Thoracic aorta (tissue), 2 donors: ENCODE data around the gene PRKCG. TPM values are rescaled to one million over a fixed set of nuclear protein-coding genes. Genes with fewer than 3 reads are reported as not detected.
A peak's percentile ranks its signal among the peaks of the same experiment; 100 is the strongest.

ENCODE experiments used
- ATAC-seq: fragments of 150-250 bp; one replicate; pipeline ENCODE4 v1.8.0; 2017; ENCODE audit warnings: low read depth; ENCODE audit not compliant: insufficient number of reproducible peaks, low FRiP score
- DNase-seq: peaks from one replicate; pipeline ENCODE4 v3.0.0-alpha.2; 2020; ENCODE audit warnings: low spot score
- H3K27ac ChIP-seq, 2 donors: fragments of 200-600 bp; sonication (generic); 1 replicate in 1 of 2; 2 replicates in 1 of 2; pipeline ENCODE4 v1.5.1; 2016; ENCODE audit warnings: mild to moderate bottlenecking in 2 of 2, moderate library complexity in 2 of 2
- H3K27me3 ChIP-seq: fragments of 200-600 bp; sonication (generic); replicated peaks from 2 replicates; pipeline ENCODE4 v1.6.0; 2016; ENCODE audit warnings: mild to moderate bottlenecking; ENCODE audit not compliant: insufficient read depth
- H3K36me3 ChIP-seq: fragments of 200-600 bp; sonication (generic); one replicate; pipeline ENCODE4 v1.5.1; 2016
- H3K4me1 ChIP-seq, 2 donors: fragments of 200-600 bp; sonication (generic); 1 replicate in 1 of 2; 2 replicates in 1 of 2; pipeline versions ENCODE4 v1.5.1 to v1.6.0; 2016; ENCODE audit warnings: low read depth in 2 of 2, mild to moderate bottlenecking in 1 of 2; ENCODE audit not compliant: control insufficient read depth in 1 of 2
- H3K4me3 ChIP-seq: fragments of 200-600 bp; sonication (generic); 2 replicates; pipeline ENCODE4 v1.5.1; 2016; ENCODE audit warnings: mild to moderate bottlenecking
- H3K9me3 ChIP-seq: fragments of 200-600 bp; sonication (generic); 2 replicates; pipeline ENCODE4 v1.5.1; 2016
- total RNA-seq, 2 donors: library from RNA; depleted of rRNA; stranded (reverse); fragments of >200 nt; gene quantifications; one replicate each; pipeline versions ENCODE4 v1.1.0 to v1.2.3, GENCODE V29; 2016
- TF ChIP-seq, protein P1 (sequence below): fragments of 200-600 bp; sonication (generic); IDR thresholded peaks from one replicate; pipeline ENCODE4 v1.5.1; 2019; ENCODE audit warnings: antibody characterized with exemption

PRKCG gene
- total RNA-seq, 2 donors from 2014 or later = not detected

DNA sequence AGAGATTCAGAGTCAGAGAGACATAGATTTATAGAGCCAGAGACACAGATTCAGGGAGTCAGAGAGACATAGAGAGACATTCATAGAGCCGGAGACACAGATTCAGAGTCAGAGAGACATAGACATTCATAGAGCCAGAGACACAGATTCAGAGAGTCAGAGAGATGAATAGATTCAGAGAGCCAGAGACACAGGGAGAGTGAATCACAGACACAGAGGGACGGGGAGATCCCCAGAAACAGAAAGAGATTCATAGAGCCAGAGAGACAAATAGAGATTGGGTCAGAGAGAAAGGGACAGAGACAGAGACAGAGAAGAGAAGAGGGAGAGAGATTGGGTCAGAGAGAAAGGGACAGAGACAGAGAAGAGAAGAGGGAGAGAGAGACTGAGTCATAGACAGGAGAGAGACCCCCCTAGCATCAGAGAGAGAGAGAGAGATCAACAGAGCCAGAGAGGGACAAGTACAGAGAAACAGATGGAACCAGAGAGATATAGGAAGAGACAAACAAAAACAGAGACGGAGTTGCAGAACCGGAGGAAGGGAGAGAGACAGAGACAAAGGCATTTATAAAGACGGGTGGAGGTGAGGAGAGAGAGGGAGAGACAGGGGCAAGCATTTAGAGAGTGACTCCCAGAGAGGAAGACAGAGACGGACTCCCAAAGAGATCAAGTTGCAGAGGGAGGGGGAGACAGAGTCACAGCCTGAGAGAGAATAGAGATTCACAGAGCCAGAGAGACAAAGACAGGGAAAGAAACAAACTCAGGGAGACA lies 1.1 kb upstream of the PRKCG start:
- Histone ChIP-seq H3K36me3 (peaks cover 4% of the 10 kb centered on the region), H3K27ac (no peak overlapping the region), H3K4me1 (peaks cover 15 to 26% of the 10 kb centered on the region in 2 donors), H3K4me3 (peak overlapping the region; percentile 59), H3K27me3 (peaks cover 7% of the 10 kb centered on the region), H3K9me3 (no peaks in the 10 kb centered on the region)
- no peak for ATAC-seq
- TF ChIP-seq, protein P1, sequence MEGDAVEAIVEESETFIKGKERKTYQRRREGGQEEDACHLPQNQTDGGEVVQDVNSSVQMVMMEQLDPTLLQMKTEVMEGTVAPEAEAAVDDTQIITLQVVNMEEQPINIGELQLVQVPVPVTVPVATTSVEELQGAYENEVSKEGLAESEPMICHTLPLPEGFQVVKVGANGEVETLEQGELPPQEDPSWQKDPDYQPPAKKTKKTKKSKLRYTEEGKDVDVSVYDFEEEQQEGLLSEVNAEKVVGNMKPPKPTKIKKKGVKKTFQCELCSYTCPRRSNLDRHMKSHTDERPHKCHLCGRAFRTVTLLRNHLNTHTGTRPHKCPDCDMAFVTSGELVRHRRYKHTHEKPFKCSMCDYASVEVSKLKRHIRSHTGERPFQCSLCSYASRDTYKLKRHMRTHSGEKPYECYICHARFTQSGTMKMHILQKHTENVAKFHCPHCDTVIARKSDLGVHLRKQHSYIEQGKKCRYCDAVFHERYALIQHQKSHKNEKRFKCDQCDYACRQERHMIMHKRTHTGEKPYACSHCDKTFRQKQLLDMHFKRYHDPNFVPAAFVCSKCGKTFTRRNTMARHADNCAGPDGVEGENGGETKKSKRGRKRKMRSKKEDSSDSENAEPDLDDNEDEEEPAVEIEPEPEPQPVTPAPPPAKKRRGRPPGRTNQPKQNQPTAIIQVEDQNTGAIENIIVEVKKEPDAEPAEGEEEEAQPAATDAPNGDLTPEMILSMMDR = no peak
- DNase-seq = no peak

DNA sequence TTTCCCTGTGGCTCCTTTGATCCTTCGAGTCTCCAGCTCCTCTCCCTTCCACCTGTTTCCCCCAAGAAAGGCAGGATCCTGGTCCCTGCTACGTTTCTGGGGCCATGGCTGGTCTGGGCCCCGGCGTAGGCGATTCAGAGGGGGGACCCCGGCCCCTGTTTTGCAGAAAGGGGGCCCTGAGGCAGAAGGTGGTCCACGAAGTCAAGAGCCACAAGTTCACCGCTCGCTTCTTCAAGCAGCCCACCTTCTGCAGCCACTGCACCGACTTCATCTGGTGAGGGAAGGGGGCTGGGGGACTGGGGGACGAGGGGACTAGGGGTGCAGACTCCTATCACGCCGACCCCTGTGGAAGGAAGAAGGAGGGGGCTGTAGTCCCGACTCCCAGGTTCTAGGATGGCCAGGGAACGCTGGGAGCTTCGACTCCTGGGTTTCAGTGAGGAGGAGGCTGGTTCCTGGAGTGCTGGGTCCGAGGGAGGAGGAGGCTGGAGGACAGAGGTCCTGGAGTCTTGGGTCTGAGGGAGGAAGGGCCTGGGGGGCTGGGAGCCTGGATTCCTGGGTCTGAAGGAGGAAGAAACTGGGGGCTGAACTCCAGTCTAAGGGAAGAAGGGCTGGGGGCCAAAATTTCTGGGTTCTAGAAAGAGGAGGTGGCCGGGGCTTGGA lies 524 bp downstream of the PRKCG start:
- Histone ChIP-seq H3K4me3 (peak overlapping the region; percentile 59), H3K9me3 (no peaks in the 10 kb centered on the region), H3K4me1 (peaks cover 15 to 26% of the 10 kb centered on the region in 2 donors), H3K36me3 (no peaks in the 10 kb centered on the region), H3K27me3 (peaks cover 7% of the 10 kb centered on the region), H3K27ac (no peak overlapping the region)
- ATAC-seq (no peak), DNase-seq (no peak)
- TF ChIP-seq, protein P1 = no peak

DNA sequence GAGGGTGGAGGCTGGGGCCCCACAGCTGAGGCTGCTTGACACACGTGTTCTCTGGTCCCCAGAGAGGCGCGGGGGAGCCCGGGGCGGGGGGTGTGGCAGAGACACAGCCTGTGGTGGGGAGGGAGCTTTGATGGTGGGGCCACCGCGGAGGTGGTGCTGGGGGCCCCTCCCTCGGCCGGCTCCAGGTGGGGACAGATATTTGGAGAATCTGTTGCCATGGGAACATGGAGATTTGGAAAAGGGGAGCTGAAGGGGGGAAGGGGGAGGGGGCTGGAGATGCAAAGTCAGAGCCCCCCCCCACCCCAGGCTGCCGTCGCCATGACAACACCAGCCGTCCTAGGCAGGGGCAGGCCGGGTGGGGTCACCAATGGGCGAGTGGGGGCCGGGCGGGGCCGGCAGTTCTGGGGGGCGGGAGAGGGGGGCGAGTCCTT lies 1.2 kb downstream of the PRKCG start:
- Histone ChIP-seq H3K4me1 (peaks cover 15 to 26% of the 10 kb centered on the region in 2 donors), H3K27me3 (peaks cover 7% of the 10 kb centered on the region), H3K27ac (no peak overlapping the region), H3K36me3 (no peaks in the 10 kb centered on the region), H3K9me3 (no peaks in the 10 kb centered on the region), H3K4me3 (no peak overlapping the region)
- ATAC-seq = no peak
- no peak for DNase-seq
- TF ChIP-seq, protein P1 = no peak

DNA sequence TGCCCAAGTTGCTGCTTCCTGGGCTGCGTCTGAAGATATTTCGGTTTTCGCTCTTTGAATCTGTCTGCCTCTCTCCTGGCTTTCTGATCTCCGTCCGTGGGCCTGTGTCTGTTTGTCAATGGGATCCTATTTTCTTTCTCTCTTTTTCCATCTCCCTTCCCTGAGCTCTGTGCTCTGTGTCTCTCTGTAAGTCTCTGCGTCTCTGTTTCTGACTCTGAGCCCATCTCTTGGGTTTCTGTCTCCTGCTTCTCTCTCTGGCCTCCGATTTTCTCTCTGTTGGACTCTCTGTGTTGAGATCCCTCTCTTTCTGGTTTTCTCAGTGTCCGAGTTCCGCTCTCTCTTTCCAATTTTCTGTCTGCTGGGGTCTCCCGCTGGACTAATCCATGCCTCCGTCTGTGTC lies 1.7 kb downstream of the PRKCG start:
- Histone ChIP-seq H3K4me3 (no peak overlapping the region), H3K9me3 (no peaks in the 10 kb centered on the region), H3K36me3 (no peaks in the 10 kb centered on the region), H3K27me3 (peaks cover 7% of the 10 kb centered on the region), H3K4me1 (peaks cover 13 to 25% of the 10 kb centered on the region in 2 donors), H3K27ac (no peak overlapping the region)
- ATAC-seq (no peak), DNase-seq (no peak)
- TF ChIP-seq, protein P1 = no peak

DNA sequence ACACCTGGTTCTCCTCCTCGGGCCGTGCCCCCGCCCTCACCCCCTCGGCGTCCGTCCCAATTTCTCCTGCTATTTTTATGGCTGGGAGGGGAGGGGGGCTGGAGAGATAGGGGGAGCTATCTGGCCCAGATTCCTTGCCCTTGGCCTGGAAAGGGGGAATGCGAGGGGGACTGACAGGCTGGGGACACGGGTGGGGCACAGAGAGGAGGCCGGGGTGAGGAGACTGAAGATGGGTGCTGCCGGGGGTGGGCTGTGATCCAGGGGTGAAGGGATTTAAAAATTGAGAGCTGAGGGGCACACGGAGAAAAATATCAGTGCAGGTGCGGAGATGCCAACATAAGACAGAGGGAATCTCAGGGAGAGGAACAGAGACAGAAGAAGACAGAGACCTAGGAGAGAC lies 2.3 kb downstream of the PRKCG start:
- no peak overlapping the region for H3K27ac ChIP-seq
- peaks cover 7% of the 10 kb centered on the region for H3K27me3 ChIP-seq
- no peak for DNase-seq
- ATAC-seq = no peak
- H3K4me1 ChIP-seq = peaks cover 11 to 20% of the 10 kb centered on the region in 2 donors
- H3K36me3 ChIP-seq = no peaks in the 10 kb centered on the region
- no peak overlapping the region for H3K4me3 ChIP-seq
- TF ChIP-seq, protein P1 = no peak
- no peaks in the 10 kb centered on the region for H3K9me3 ChIP-seq
